Coronary artery (tissue), 2 donors: ENCODE data around the gene DEUP1.
"Not testable (repeated sequence)": the region's sequence is repeated elsewhere in the genome, so short reads cannot be mapped to it uniquely, and the experiment has no call there.

Source experiments
- DNase-seq: peaks from one replicate; pipeline ENCODE4 v3.0.0-alpha.2; 2017; ENCODE audit warnings: low spot score
- H3K27ac ChIP-seq, 2 donors: fragments of 200-600 bp; sonication (generic); one replicate each; pipeline ENCODE4 v1.5.1; 2016 to 2019
- H3K4me3 ChIP-seq: fragments of 200-600 bp; sonication (generic); 2 replicates; pipeline ENCODE4 v1.5.1; 2016; ENCODE audit warnings: mild to moderate bottlenecking, moderate library complexity
- CTCF ChIP-seq: fragments of 200-600 bp; sonication (generic); IDR thresholded peaks from one replicate; pipeline ENCODE4 v1.5.1; 2019; ENCODE audit warnings: antibody characterized with exemption

The DEUP1 gene

GRCh38 chr11:93411705-93412104 lies 81.2 kb downstream of the DEUP1 start:
- no peak for TF ChIP-seq CTCF
- Histone ChIP-seq H3K27ac (no peak overlapping the region), H3K4me3 (no peak overlapping the region)
- no peak for DNase-seq

- H3K4me3 ChIP-seq: no peak overlapping the region
- DNase-seq: no peak
- H3K27ac ChIP-seq: no peak overlapping the region
- no peak for TF ChIP-seq CTCF
Measured at GRCh38 chr11:93432247-93432646, 101.7 kb downstream of the DEUP1 start.

- H3K4me3 ChIP-seq, DNase-seq, H3K27ac ChIP-seq: not testable (repeated sequence)
Measured at GRCh38 chr11:93443232-93443631, 112.7 kb downstream of the DEUP1 start.

GRCh38 chr11:93444617-93445073 lies 114.1 kb downstream of the DEUP1 start:
- H3K4me3 ChIP-seq: no peak overlapping the region
- DNase-seq: no peak
- no peak overlapping the region for H3K27ac ChIP-seq
- TF ChIP-seq CTCF: no peak

- no peak for DNase-seq
- no peak overlapping the region for H3K27ac ChIP-seq
- no peak for TF ChIP-seq CTCF
- H3K4me3 ChIP-seq: no peak overlapping the region
Measured at GRCh38 chr11:93458286-93458685, 127.7 kb downstream of the DEUP1 start.

GRCh38 chr11:93463666-93464065 lies 133.1 kb downstream of the DEUP1 start:
- H3K27ac ChIP-seq, DNase-seq, H3K4me3 ChIP-seq: not testable (repeated sequence)

- TF ChIP-seq CTCF: no peak
- no peak overlapping the region for H3K4me3 ChIP-seq
- DNase-seq: no peak
- H3K27ac ChIP-seq: no peak overlapping the region
Measured at GRCh38 chr11:93464927-93465540, 134.5 kb downstream of the DEUP1 start.

GRCh38 chr11:93467054-93467453 lies 136.5 kb downstream of the DEUP1 start:
- Histone ChIP-seq H3K4me3 (no peak overlapping the region), H3K27ac (no peak overlapping the region)
- no peak for DNase-seq
- no peak for TF ChIP-seq CTCF
